Prostate gland (tissue), 2 donors: ENCODE results near the gene PLCB3. TPM values are rescaled to one million over a fixed set of nuclear protein-coding genes. Genes with fewer than 3 reads are reported as not detected.
A peak's percentile ranks its signal among the peaks of the same experiment; 100 is the strongest.

ENCODE experiments used
- DNase-seq: peaks from one replicate; pipeline ENCODE4 v3.0.0-alpha.2; 2019; ENCODE audit warnings: low spot score
- H3K27ac ChIP-seq, 2 donors: fragments of 200-600 bp; sonication (generic); 2 replicates each; pipeline ENCODE4 v1.5.1; 2017 to 2019
- H3K27me3 ChIP-seq: fragments of 200-600 bp; sonication (generic); replicated peaks from 2 replicates; pipeline ENCODE4 v1.5.1; 2019; ENCODE audit not compliant: insufficient read depth
- H3K36me3 ChIP-seq, 2 donors: fragments of 200-600 bp; sonication (generic); 1 replicate in 1 of 2; 2 replicates in 1 of 2; pipeline versions ENCODE4 v1.5.1 to v1.8.1; 2017 to 2019
- H3K4me1 ChIP-seq: fragments of 200-600 bp; sonication (generic); replicated peaks from 2 replicates; pipeline ENCODE4 v1.5.1; 2019
- H3K4me3 ChIP-seq, 2 donors: fragments of 200-600 bp; sonication (generic); 2 replicates each; pipeline ENCODE4 v1.5.1; 2017 to 2019
- H3K9me3 ChIP-seq: fragments of 200-600 bp; sonication (generic); 2 replicates; pipeline ENCODE4 v1.5.1; 2017
- POLR2A ChIP-seq: fragments of 450-650 bp; IDR thresholded peaks from one replicate; pipeline ENCODE4 v1.6.1; 2016; ENCODE audit warnings: antibody characterized with exemption, mild to moderate bottlenecking
- POLR2AphosphoS5 ChIP-seq: sonication (generic); formaldehyde crosslinking; IDR thresholded peaks from one replicate; pipeline ENCODE4 v1.6.1; 2017; ENCODE audit warnings: antibody characterized with exemption
- WGBS: methylation state at CpG from one replicate; pipeline ENCODE4 v1.1.5; 2018; 5-methylcytosine and 5-hydroxymethylcytosine counted together
- intact Hi-C: fragments of 100-400 bp; cut with DNase I; formaldehyde crosslinking; loops from one replicate; pipeline ENCODE4 v1.14.2; 2022
- total RNA-seq, 2 donors: library from RNA; depleted of rRNA; stranded (reverse); fragments of >200 nt; gene quantifications; one replicate each; pipeline ENCODE4 v1.1.0, GENCODE V29; 2016
- TF ChIP-seq, protein P1 (sequence below), 4 experiments: fragments of 200-600 bp in 2 of 4; fragments of 450-650 bp in 2 of 4; sonication (generic) in 2 of 4; IDR thresholded peaks; 1 replicate in 3 of 4; 2 replicates in 1 of 4; pipeline ENCODE4 v1.5.1; 2016 to 2019; ENCODE audit warnings: antibody characterized with exemption in 4 of 4, mild to moderate bottlenecking in 2 of 4, moderate library complexity in 2 of 4

PLCB3 gene
- total RNA-seq, 2 donors from 2014 or later: 26.3 to 43.1 TPM

DNA sequence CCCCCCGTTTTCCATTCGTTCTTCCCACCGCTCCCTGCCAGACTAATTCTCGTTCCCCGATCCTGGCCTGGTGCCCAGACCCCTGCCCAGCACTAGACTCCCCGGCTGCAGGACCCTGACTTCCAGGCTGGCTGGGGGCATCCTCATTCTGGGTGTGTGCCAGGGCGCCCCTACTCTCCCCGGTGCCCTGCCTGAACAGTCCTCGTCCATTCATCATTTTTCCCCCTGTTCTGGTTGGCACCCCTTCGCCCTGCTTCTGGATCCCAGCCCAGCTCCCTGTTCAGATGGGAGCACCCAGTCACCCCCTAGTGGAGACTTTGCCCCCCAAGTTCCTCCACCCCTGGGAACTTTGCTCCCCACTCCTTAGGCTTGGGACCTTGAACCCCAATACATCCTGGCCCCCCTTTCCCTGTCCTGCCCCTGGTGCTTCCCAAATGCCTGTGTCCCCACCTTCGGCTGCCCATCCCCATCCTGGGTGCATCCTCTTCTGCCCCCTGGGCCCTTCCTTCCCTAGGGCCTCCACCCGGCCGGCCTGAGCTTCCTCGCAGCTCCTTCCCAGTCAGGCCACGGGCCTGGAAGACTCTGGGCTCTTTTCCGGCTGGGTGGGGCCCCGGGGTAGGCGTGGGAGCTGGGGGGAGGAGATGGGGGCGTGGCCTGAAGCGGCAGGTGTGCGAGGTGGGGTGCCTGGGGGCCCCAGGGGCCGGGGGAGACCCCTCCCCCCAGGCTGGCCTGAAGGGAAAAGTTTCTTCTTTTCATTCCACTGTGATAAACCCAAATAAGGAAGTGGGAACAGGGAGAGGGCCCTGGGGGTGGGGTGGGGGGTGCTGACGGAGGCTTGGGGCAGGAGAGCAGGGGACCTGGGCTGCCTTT, 908 bp downstream of the PLCB3 start:
- H3K4me3 ChIP-seq: peak overlapping the region; percentile 73 to 90
- H3K27ac ChIP-seq: peak overlapping the region; percentile 70 to 83
- TF ChIP-seq, protein P1, sequence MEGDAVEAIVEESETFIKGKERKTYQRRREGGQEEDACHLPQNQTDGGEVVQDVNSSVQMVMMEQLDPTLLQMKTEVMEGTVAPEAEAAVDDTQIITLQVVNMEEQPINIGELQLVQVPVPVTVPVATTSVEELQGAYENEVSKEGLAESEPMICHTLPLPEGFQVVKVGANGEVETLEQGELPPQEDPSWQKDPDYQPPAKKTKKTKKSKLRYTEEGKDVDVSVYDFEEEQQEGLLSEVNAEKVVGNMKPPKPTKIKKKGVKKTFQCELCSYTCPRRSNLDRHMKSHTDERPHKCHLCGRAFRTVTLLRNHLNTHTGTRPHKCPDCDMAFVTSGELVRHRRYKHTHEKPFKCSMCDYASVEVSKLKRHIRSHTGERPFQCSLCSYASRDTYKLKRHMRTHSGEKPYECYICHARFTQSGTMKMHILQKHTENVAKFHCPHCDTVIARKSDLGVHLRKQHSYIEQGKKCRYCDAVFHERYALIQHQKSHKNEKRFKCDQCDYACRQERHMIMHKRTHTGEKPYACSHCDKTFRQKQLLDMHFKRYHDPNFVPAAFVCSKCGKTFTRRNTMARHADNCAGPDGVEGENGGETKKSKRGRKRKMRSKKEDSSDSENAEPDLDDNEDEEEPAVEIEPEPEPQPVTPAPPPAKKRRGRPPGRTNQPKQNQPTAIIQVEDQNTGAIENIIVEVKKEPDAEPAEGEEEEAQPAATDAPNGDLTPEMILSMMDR (IDR thresholded peaks at IDR 0.05): peak in 1 of 4 experiments; percentile 35
- TF ChIP-seq POLR2AphosphoS5 (peak; percentile 37), POLR2A (peak; percentile 59)
- H3K4me1 ChIP-seq: peaks cover 11% of the 10 kb centered on the region
- peak; percentile 58 for DNase-seq
- H3K36me3 ChIP-seq: no peaks in the 10 kb centered on the region
- intact Hi-C loops: loop anchor here (5.0 kb wide), 1 partner anchor 50 kb away; the partner anchor contains the start of gene CATSPERZ
- no peaks in the 10 kb centered on the region for H3K27me3 ChIP-seq
- no peaks in the 10 kb centered on the region for H3K9me3 ChIP-seq
- 5% methylated on average over 19 of the region's 23 CpGs for WGBS

DNA sequence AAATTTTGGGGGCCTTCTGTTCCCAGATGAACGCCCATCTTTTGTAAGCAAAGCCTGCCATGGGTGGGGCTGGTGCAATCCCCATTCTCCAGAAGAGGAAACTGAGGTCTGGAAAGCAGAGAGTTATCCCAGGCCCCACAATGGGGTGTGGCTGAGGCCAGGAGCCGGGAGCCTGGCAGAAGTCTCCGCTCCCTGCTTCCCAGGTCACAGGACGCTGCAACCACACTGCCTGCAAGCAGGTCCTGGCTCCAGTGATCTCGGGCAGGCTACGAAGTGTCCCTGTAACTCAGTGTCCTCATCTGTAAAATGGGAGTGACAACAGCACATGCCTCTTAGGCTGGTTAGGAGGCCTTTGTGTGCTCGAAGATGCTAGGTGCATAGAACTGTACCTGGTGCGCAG, 1.7 kb downstream of the PLCB3 start:
- H3K4me3 ChIP-seq: no peak overlapping the region
- intact Hi-C loops: loop anchor here (5.0 kb wide), 1 partner anchor 49 kb away; the partner anchor contains the start of gene CATSPERZ
- 75% methylated on average over 8 of the region's 8 CpGs for WGBS
- no peaks in the 10 kb centered on the region for H3K36me3 ChIP-seq
- no peaks in the 10 kb centered on the region for H3K9me3 ChIP-seq
- H3K27ac ChIP-seq: peak overlapping the region in 1 of 2 donors; percentile 83
- no peaks in the 10 kb centered on the region for H3K27me3 ChIP-seq
- H3K4me1 ChIP-seq: peaks cover 11% of the 10 kb centered on the region
- no peak for DNase-seq
- TF ChIP-seq POLR2AphosphoS5 (no peak), POLR2A (no peak)
- TF ChIP-seq, protein P1 (IDR thresholded peaks at IDR 0.05): no peak

DNA sequence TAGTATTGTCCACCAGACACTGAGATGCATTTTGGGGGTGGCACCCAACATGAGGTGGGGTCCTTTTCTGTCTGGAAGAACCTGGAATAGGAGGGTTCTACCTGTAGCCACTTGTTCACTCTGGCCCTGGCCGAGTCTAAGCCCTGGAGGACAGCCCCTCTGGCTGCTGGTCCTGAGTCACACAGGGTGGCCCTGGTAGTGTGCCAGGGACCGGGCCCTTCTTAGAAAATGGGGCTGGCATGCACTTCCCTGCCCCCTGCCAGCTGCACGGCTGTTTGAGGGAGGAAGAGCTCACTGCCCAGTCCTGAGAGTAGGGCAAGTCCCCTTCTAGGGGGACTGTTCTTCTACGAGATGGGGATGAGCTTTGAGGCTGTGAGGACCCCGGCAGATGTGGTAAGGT, 2.2 kb downstream of the PLCB3 start:
- no peak for DNase-seq
- intact Hi-C loops: loop anchor here (5.0 kb wide), 1 partner anchor 49 kb away; the partner anchor contains the start of gene CATSPERZ

DNA sequence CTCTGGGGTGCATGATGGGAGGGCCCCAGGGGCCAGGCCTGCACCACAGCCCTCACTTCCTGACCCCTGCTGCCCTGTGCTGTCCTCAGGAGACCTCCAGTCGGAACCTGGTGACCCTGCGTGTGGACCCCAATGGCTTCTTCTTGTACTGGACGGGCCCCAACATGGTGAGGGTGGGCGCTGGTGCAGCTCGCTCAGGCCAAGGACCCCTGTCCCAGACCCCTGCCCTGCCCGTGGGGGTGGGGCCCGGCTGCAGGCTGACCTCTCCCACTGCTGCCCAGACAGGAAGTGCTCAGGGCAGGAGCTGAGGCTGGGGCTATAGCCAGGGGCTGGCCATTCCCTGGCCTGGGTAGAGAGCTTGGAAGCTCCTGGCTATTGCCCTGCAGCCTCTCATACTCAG, 3.0 kb downstream of the PLCB3 start:
- H3K4me1 ChIP-seq: peaks cover 11% of the 10 kb centered on the region
- intact Hi-C loops: loop anchor here (5.0 kb wide), 1 partner anchor 48 kb away; the partner anchor contains the start of gene CATSPERZ
- no peaks in the 10 kb centered on the region for H3K27me3 ChIP-seq
- WGBS: 94% methylated on average over 7 of the region's 7 CpGs
- no peaks in the 10 kb centered on the region for H3K9me3 ChIP-seq
- no peak overlapping the region for H3K4me3 ChIP-seq
- TF ChIP-seq POLR2A: no peak
- TF ChIP-seq, protein P1 (IDR thresholded peaks at IDR 0.05): no peak
- TF ChIP-seq POLR2AphosphoS5: no peak
- no peak for DNase-seq
- no peak overlapping the region for H3K27ac ChIP-seq
- H3K36me3 ChIP-seq: peaks cover 0 to 12% of the 10 kb centered on the region in 2 donors

More for the DNA sequence above, 2.2 kb downstream of the PLCB3 start:
- WGBS: 36% methylated on average over 5 of the region's 5 CpGs
- H3K27me3 ChIP-seq: no peaks in the 10 kb centered on the region
- TF ChIP-seq POLR2A (no peak), POLR2AphosphoS5 (no peak)
- TF ChIP-seq, protein P1 (IDR thresholded peaks at IDR 0.05): no peak
- H3K4me1 ChIP-seq: peaks cover 11% of the 10 kb centered on the region
- no peaks in the 10 kb centered on the region for H3K9me3 ChIP-seq
- H3K4me3 ChIP-seq: no peak overlapping the region
- peaks cover 0 to 4% of the 10 kb centered on the region in 2 donors for H3K36me3 ChIP-seq
- no peak overlapping the region for H3K27ac ChIP-seq
